H9 (cell line): ENCODE results near the gene SPAG17. TPM values are rescaled to one million over a fixed set of nuclear protein-coding genes. Genes with fewer than 3 reads are reported as not detected.

ENCODE experiments used
- DNase-seq: peaks from one replicate; pipeline ENCODE4 v3.0.0-alpha.2; 2017
- H2AFZ ChIP-seq: one replicate; pipeline ENCODE4 v1.6.1; 2013; ENCODE audit warnings: mild to moderate bottlenecking, low read length, control low read depth, moderate library complexity
- H2AK5ac ChIP-seq: 2 replicates; pipeline ENCODE4 v1.6.1; 2013; ENCODE audit warnings: low read length, control low read depth, mixed read lengths; ENCODE audit not compliant: insufficient read length
- H2BK120ac ChIP-seq: one replicate; pipeline ENCODE4 v1.6.1; 2013; ENCODE audit warnings: low read depth, mild to moderate bottlenecking, low read length, control low read depth, inconsistent platforms; ENCODE audit not compliant: poor library complexity, severe bottlenecking
- H2BK12ac ChIP-seq: 2 replicates; pipeline ENCODE4 v1.6.1; 2013; ENCODE audit warnings: low read length, control low read depth, mixed read lengths, low read depth; ENCODE audit not compliant: insufficient read length
- H2BK15ac ChIP-seq: 2 replicates; pipeline ENCODE4 v1.6.1; 2013; ENCODE audit warnings: low read depth, low read length, control low read depth
- H2BK20ac ChIP-seq: one replicate; pipeline ENCODE4 v1.6.1; 2013; ENCODE audit warnings: low read depth, mild to moderate bottlenecking, low read length, control low read depth, inconsistent platforms; ENCODE audit not compliant: poor library complexity, severe bottlenecking
- H2BK5ac ChIP-seq: 2 replicates; pipeline ENCODE4 v1.6.1; 2013; ENCODE audit warnings: low read length, control low read depth, mixed read lengths; ENCODE audit not compliant: insufficient read length
- H3K14ac ChIP-seq: 2 replicates; pipeline ENCODE4 v1.6.1; 2013; ENCODE audit warnings: low read length, control low read depth; ENCODE audit not compliant: insufficient read depth
- H3K18ac ChIP-seq: 2 replicates; pipeline ENCODE4 v1.6.1; 2013; ENCODE audit warnings: low read depth, mild to moderate bottlenecking, mixed read lengths, low read length, control low read depth; ENCODE audit not compliant: insufficient read length
- H3K23ac ChIP-seq: 2 replicates; pipeline ENCODE4 v1.6.1; 2013; ENCODE audit warnings: low read length, control low read depth, mixed read lengths, low read depth; ENCODE audit not compliant: insufficient read length
- H3K23me2 ChIP-seq: 2 replicates; pipeline ENCODE4 v1.6.1; 2013; ENCODE audit warnings: low read depth, mild to moderate bottlenecking, mixed read lengths, low read length, control low read depth; ENCODE audit not compliant: insufficient read length, poor library complexity, severe bottlenecking
- H3K27ac ChIP-seq: 2 replicates; pipeline ENCODE4 v1.5.1; 2013; ENCODE audit warnings: low read length, control low read depth, mixed read lengths, low read depth; ENCODE audit not compliant: insufficient read length
- H3K27me3 ChIP-seq: 2 replicates; pipeline ENCODE4 v1.6.1; 2013; ENCODE audit warnings: low read length, control low read depth, inconsistent platforms; ENCODE audit not compliant: insufficient read depth
- H3K4ac ChIP-seq: 2 replicates; pipeline ENCODE4 v1.6.1; 2013; ENCODE audit warnings: low read depth, mild to moderate bottlenecking, control low read depth, inconsistent platforms, low read length, moderate library complexity
- H3K4me1 ChIP-seq: 2 replicates; pipeline ENCODE4 v1.6.1; 2013; ENCODE audit warnings: low read length, control low read depth, inconsistent platforms; ENCODE audit not compliant: insufficient read depth
- H3K4me2 ChIP-seq: 2 replicates; pipeline ENCODE4 v1.6.1; 2013; ENCODE audit warnings: low read length, control low read depth, mixed read lengths; ENCODE audit not compliant: insufficient read length, insufficient read depth
- H3K56ac ChIP-seq: 2 replicates; pipeline ENCODE4 v1.6.1; 2013; ENCODE audit warnings: low read depth, mild to moderate bottlenecking, mixed read lengths, low read length, control low read depth; ENCODE audit not compliant: insufficient read length
- H3K79me1 ChIP-seq: 2 replicates; pipeline ENCODE4 v1.6.1; 2013; ENCODE audit warnings: low read depth, mild to moderate bottlenecking, moderate library complexity, low read length, control low read depth, inconsistent platforms; ENCODE audit not compliant: insufficient read depth, poor library complexity, severe bottlenecking
- H3K79me2 ChIP-seq: 2 replicates; pipeline ENCODE4 v1.6.1; 2013; ENCODE audit warnings: low read length, control low read depth, inconsistent platforms; ENCODE audit not compliant: insufficient read depth
- H3K9ac ChIP-seq: 2 replicates; pipeline ENCODE4 v1.6.1; 2013; ENCODE audit warnings: low read length, control low read depth, mixed read lengths; ENCODE audit not compliant: insufficient read length; ENCODE audit errors: extremely low read depth
- H3K9me3 ChIP-seq: one replicate; pipeline ENCODE4 v1.6.1; 2013; ENCODE audit warnings: low read depth, low read length, inconsistent platforms; ENCODE audit not compliant: control insufficient read depth
- H3T11ph ChIP-seq: one replicate; pipeline ENCODE4 v1.6.1; 2013; ENCODE audit warnings: mild to moderate bottlenecking, low read length, control low read depth, inconsistent platforms
- H4K20me1 ChIP-seq: one replicate; pipeline ENCODE4 v1.6.1; 2013; ENCODE audit not compliant: control insufficient read depth, insufficient read length, insufficient read depth
- H4K5ac ChIP-seq: 2 replicates; pipeline ENCODE4 v1.6.1; 2013; ENCODE audit warnings: low read depth, mild to moderate bottlenecking, mixed read lengths, low read length, control low read depth; ENCODE audit not compliant: insufficient read length
- H4K8ac ChIP-seq: replicated peaks from 2 replicates; pipeline ENCODE4 v1.6.1; 2013; ENCODE audit warnings: low read length, control low read depth, mixed read lengths, low read depth; ENCODE audit not compliant: insufficient read length
- H4K91ac ChIP-seq: 2 replicates; pipeline ENCODE4 v1.6.1; 2013; ENCODE audit warnings: low read depth, mild to moderate bottlenecking, moderate library complexity, mixed read lengths, low read length, control low read depth; ENCODE audit not compliant: insufficient read length
- H3K27ac Mint-ChIP-seq, 3 experiments: 2 replicates in 2 of 3; 3 replicates in 1 of 3; pipeline ENCODE4 v1.8.0; 2020 to 2021; ENCODE audit warnings: mixed read lengths in 3 of 3, mild to moderate bottlenecking in 1 of 3, moderate library complexity in 1 of 3
- H3K27me3 Mint-ChIP-seq: 2 replicates; pipeline ENCODE4 v1.8.0; 2021; ENCODE audit warnings: low read depth, mild to moderate bottlenecking, moderate library complexity, mixed read lengths
- H3K36me3 Mint-ChIP-seq, 3 experiments: 2 replicates in 2 of 3; 3 replicates in 1 of 3; pipeline ENCODE4 v1.8.0; 2020 to 2021; ENCODE audit warnings: low read depth in 3 of 3, mixed read lengths in 3 of 3; ENCODE audit not compliant: insufficient read depth in 1 of 3
- H3K4me1 Mint-ChIP-seq, 2 experiments: 2 replicates each; pipeline ENCODE4 v1.8.0; 2020; ENCODE audit warnings: mixed read lengths in 2 of 2
- H3K4me3 Mint-ChIP-seq, 2 experiments: 2 replicates in 1 of 2; 3 replicates in 1 of 2; pipeline ENCODE4 v1.8.0; 2020 to 2021; ENCODE audit warnings: mild to moderate bottlenecking in 2 of 2, mixed read lengths in 2 of 2, moderate library complexity in 1 of 2
- H3K9me3 Mint-ChIP-seq, 2 experiments: 2 replicates in 1 of 2; 3 replicates in 1 of 2; pipeline ENCODE4 v1.8.0; 2020; ENCODE audit warnings: mild to moderate bottlenecking in 2 of 2, mixed read lengths in 2 of 2, moderate library complexity in 1 of 2
- CTCF ChIP-seq: fragments of 200-600 bp; sonication (generic); conservative IDR thresholded peaks from 3 replicates; pipeline ENCODE4 v1.8.0; 2021; ENCODE audit warnings: antibody characterized with exemption, mild to moderate bottlenecking
- WGBS: extraction: QIAGEN DNeasy Blood & Tissue Kit; methylation state at CpG from one replicate; pipeline ENCODE4 v1.1.7; 2013; ENCODE audit warnings: missing lambda C conversion rate, low lambda C conversion rate, mixed read lengths; ENCODE audit not compliant: insufficient read length; ENCODE audit errors: extremely low coverage; 5-methylcytosine and 5-hydroxymethylcytosine counted together
- total RNA-seq: library from RNA; stranded (reverse); gene quantifications from 2 replicates; pipeline ENCODE4 v1.2.1, GENCODE V29; 2021

SPAG17 gene
- total RNA-seq, 1 experiment from 2014 or later: 0.37 TPM

GRCh38 chr1:118004312-118004711, 180.7 kb downstream of the SPAG17 start:
- no peak overlapping the region for H4K8ac ChIP-seq
- no peak overlapping the region for H2BK5ac ChIP-seq
- no peaks in the 10 kb centered on the region for H3K27me3 ChIP-seq
- no peak overlapping the region for H4K91ac ChIP-seq
- no peaks in the 10 kb centered on the region for H3K4me1 ChIP-seq
- Mint-ChIP-seq H3K4me3 (no peak overlapping the region), H3K4me1 (peaks cover 0 to 7% of the 10 kb centered on the region in 2 experiments; a peak in 1 of 4 replicates), H3K27ac (no peak overlapping the region), H3K27me3 (no peaks in the 10 kb centered on the region), H3K9me3 (peaks cover 5 to 20% of the 10 kb centered on the region in 2 experiments), H3K36me3 (no peaks in the 10 kb centered on the region)
- no peaks in the 10 kb centered on the region for H3K9me3 ChIP-seq
- H4K5ac ChIP-seq: no peak overlapping the region
- H3K23ac ChIP-seq: no peak overlapping the region
- H3K14ac ChIP-seq: no peak overlapping the region
- no peaks in the 10 kb centered on the region for H3K79me2 ChIP-seq
- H2BK12ac ChIP-seq: no peak overlapping the region
- no peak overlapping the region for H2BK120ac ChIP-seq
- H3K79me1 ChIP-seq: no peaks in the 10 kb centered on the region
- no peak overlapping the region for H3K27ac ChIP-seq
- no peak overlapping the region for H2AFZ ChIP-seq
- H3K18ac ChIP-seq: no peak overlapping the region
- no peak overlapping the region for H3T11ph ChIP-seq
- DNase-seq: no peak
- H3K23me2 ChIP-seq: no peaks in the 10 kb centered on the region
- no peak overlapping the region for H3K56ac ChIP-seq
- H4K20me1 ChIP-seq: no peaks in the 10 kb centered on the region
- H3K4me2 ChIP-seq: no peak overlapping the region
- no peak overlapping the region for H2BK20ac ChIP-seq
- no CpG with 5 or more reads among the region's 5 CpGs for WGBS
- no peak for TF ChIP-seq CTCF
- no peak overlapping the region for H2BK15ac ChIP-seq
- no peak overlapping the region for H3K4ac ChIP-seq
- H2AK5ac ChIP-seq: no peak overlapping the region
- H3K9ac ChIP-seq: no peak overlapping the region
